Endometrial microvascular endothelial cells (primary cell): ENCODE measurements around the gene PLCG2. TPM values are rescaled to one million over a fixed set of nuclear protein-coding genes. Genes with fewer than 3 reads are reported as not detected.

Source experiments
- in situ Hi-C: cut with HindIII; loops from 2 replicates; pipeline ENCODE4 v1.10.0; 2017; ENCODE audit warnings: low sequenced_read_pairs, low pct_unique_long_range_greater_than_20kb; ENCODE audit errors: inconsistent ontology term
- total RNA-seq: library from RNA; depleted of rRNA; stranded (reverse); fragments of >200 nt; gene quantifications from one replicate; pipeline ENCODE4 v1.2.3, GENCODE V29; 2015; ENCODE audit errors: inconsistent ontology term

The PLCG2 gene
- total RNA-seq, 1 donor from 2014 or later, result 32.1 TPM

DNA sequence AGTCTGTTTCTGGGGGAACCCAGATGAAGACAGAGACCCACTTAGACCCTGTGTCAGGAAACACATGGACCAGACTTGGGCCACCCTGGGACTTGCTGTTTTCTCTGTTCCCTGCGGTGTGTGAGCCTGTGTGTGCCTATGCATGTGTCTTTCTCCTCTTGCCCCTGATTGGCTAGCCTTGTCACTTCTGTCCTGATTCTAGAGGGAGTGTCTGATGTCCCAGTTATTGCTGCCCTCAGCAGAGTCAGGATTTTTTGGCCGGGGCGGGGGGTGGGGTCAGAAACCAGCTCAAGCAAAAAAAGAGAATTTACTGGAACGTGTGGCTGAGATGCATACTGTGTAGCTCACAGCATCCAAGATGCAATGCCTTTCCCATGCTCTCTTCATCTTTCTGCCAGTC is 30.5 kb downstream of the PLCG2 start:
- in situ Hi-C loops, result no loop called here

DNA sequence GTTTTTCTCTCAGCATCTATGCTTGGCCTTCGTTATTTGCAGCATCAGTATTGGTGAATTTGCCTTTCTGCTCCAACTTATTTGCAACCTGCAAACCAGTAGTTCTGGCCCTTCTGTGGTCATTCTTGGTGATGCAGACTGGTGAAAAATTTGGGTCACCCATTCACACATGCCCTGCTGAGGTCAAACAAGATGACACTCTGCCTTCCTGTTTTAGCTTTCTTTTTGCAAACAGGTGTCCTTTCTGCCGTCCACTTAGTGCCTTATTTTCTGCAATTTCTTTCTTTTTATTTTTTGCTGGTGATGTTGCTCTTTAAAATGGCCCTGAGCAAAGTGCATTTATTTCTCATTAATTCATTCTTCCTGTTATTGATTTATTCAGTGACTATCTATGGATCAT is 31.3 kb downstream of the PLCG2 start:
- in situ Hi-C loops, result no loop called here

DNA sequence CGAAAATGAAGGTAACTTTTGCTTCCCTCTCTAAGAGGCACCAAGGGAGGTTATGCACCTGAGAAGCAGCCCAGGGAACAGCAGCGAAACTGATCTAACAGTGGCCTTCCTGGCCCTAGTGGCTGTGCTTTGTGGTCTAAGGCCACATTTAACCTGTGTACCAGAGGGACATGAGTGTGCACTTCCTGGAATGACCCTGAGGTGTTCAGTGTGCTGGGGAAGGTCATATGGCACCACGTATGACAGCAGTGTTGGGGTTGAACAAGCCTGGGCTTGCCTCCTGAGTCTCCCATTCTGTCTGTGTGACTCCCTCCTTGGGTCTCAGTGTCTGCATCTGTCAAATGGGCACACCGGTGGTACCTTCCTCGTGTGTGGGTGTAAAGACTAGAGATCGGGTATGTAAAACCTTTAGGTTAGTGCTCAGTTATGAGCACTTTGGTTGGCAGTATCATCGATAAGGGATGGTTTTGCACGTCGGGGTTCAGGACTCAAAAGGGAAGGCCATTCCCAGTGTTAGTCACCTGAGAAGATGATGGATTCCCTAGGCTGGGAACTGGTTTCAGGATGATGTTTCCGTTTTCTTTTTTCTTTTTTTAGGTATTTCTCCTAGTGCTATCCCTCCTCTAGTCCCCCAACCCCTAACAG is 31.9 kb downstream of the PLCG2 start:
- in situ Hi-C loops, result no loop called here

DNA sequence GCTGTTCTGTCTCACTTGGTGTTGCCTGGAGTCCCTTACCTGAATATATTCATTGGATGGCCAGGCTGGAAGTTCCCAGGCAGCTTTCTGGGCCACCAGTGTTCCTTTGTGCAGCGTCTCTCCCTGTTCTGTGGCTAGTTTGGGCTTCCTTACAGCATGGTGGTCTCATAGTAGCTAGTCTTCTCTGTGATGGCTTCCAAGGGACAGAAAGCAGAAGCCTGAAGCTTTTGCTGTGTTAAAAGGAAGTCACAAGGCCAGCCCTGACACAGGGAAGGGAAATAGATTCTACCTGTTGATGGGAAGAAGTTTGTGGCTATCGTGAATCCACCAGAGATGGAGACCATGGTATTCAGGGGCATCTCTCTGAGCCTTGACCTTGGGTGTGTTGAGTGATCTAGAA is 34.6 kb downstream of the PLCG2 start:
- in situ Hi-C loops, result no loop called here

DNA sequence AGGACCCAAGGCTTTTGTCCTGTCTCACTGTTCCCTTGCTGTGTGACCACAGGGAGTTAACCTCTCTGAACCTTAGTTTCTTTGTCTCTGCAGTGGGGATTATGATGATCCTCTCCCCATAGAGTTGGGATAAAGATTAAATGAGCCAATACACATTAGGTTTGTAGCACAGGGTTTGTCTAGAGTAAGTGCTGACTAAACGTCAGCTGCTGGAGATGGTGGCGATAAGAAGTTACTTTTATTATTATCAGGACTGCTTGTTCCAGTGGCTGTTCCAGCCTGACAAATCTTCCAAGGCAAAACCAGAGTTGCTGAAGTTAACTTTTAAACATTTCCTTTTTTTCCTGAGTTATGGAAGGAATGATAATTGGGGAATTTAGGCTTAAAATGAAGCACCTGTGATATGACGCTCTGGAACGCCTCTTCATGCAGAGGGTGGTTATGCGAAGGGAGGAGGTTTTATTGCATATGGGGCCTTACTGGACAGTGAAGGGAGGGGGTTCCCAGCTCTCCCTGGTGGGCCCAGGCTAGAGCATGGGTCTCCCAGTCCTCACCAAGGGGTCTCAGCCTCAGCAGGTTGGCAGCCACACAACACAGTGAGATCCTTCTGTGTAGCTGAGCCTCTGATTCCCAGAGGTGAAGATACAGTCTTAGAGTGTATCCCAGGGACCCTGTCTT is 35.8 kb downstream of the PLCG2 start:
- in situ Hi-C loops, result no loop called here

DNA sequence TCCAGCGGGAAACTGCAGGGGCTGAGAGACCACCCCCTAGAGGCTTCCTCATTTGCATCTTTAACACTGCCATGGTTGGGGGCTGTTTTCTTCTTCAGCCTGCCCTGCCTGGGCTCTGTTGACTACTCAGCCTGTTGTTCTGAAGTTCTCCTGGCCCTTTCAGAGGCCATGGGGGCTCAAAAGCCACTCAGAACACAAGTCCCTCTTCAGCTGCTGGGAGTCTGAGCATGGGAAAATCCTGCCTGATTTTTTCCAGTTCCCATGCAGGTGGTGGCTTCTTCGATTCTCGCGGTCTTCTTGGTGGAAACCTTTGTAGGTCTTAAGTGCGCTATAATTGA is 36.3 kb downstream of the PLCG2 start:
- in situ Hi-C loops, result no loop called here

DNA sequence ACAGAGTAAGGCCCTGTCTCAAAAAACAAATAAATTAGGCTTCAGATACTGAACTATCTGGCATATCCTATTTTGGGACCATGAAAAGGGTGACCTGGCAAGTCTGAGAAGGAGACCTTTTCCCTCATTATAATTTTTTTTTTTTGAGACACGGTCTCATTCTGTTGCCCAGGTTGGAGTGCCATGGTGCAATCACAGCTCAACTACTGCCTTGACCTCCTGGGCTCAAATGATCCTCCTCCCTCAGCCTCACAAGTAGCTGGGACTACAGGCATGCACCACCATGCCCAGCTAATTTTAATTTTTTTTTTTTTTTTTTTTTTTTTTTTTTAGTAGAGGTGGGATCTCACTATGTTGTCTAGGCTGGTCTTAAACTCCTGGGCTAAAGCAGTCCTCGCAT is 37.3 kb downstream of the PLCG2 start:
- in situ Hi-C loops, result no loop called here

DNA sequence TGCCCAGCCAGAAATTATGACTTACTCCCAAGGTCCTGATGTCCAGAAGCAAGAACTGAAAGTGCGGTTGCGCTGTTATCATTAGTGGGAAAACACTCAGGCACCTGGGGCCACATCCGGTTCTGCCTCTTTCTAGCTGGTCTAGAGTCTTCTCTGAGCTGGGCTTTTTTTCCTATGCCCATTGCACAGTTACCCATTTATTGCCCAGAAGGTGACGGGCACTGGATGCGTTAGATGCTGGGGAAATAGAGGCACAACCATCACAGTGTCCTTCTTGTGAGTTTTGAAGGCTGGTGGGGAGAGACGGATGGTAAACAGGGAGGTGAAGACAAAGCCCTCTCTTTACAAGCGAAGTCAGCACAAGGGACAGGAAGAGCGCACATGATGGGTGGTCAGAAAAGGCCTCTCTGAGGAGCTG is 37.7 kb downstream of the PLCG2 start:
- in situ Hi-C loops, result no loop called here

DNA sequence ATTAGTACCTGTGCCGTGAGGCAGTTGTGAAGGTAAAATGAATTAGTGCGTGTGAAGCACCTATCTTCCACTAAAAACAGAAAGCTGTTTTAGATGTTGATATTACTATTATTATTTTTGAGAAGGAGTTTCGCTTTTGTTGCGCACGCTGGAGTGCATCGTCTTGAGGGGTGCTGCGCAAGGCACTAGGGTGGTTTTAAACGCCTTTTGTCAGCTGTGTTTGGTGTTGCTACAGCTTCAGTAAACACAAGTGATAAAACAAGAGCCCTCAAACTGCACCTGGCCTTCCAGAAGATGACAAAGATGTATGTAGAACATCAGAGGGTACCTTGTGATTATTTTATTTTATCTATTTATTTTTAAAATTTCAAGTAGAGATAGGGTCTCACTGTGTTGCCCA is 38.2 kb downstream of the PLCG2 start:
- in situ Hi-C loops, result no loop called here

DNA sequence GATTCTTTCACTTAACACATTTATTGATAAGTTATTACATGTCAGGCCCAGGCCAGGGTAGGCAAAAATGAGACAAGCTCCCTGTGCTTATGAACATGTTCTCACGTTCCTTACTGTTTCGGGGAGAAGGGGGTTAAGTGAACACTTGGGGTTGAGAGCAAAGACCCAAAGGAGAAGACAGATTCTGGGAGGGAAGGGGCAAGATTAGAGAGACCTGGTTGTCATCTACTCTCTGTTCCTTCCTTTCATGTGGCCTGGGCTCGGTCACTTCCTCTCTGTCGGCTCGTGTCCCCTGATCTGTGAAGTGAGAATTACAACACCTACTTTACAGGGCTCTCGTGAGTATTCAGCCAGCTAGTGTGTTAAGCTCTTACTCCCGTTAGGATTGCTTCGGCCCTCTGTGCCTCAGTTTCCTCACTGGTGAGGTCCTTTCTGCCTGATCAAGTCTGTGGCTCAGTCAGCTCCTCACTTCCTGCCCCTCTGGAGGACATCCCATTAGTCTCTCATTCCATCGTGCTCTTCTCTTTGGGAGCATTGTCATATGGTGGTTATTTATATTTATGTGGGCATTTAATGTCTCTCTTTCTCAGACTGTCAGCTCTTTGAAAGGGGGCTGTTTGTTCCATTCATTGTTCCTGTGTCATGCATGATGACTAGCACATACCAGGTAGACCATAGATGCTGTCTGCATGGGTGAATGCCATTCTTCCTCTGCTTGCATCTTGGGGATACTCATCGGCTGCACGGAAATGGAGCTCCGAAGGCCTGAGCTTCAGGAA is 38.9 kb downstream of the PLCG2 start:
- in situ Hi-C loops, result no loop called here

DNA sequence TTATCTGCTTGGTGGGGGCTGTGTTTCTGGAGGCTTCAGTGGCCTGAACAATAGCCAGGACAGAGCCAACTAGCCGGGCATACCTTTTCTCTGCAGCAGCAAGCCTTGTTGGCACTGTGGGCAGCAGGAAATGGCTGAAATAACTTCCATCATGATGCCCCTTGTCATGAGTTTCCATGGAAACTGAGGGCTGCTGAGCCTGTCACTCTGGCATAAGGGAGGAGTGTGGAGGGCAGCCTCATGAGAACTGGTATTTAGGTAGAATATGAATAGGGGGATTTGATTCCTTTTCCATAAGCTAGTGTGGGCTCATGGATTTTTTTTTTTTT is 39.4 kb downstream of the PLCG2 start:
- in situ Hi-C loops, result no loop called here

DNA sequence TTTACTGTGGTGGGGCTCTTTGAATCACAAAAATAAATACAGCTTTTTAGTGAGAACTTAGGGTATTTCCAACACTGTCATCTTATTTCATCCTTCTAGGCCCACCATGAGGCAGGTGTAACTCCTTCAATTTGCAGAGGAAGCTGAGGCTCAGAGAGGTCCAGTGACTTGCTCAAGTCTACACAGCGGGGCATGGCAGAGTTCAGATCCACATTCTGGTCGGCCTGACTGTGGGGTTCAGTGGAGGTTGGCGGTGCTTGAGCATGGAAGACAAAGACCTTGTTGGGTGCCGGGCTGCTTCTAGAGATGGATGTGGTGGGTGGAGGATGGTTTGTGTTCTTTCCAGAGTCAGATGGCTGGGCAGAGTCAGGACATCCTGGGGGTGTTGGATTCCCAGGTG is 39.8 kb downstream of the PLCG2 start:
- in situ Hi-C loops, result no loop called here

DNA sequence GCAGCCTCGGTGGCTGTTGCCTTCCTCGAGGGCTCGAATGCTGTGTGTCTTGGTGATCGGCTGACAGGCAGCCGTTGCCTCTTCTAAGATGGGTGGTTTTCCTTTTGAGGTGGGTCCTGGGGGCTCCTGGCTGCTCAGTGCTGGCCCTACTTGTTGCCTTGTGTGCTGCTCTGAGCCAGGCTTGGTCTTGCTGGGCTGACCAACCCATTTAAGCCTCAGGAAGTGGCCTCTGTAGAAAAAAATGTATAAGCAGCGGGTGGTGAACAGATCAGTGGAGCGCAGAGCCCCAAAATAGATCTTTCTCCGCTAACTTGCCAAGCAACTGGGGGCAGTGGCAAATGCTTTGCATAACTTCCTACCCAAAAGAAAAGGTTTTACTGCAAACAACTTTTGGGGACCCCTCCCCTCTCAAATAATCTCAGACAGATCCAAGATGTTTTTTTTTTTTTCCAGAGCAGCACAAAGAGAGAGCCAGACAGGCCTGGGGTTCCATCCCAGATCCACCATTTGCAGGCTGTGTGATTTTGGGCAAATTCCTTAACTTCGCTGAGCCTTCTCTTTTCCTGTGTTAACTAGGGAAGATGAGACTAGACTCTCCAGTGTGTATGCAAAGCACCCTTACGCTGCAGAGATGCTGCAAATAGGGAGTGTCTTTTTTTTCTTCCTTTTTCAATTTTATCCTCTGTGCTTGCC is 42.5 kb downstream of the PLCG2 start:
- in situ Hi-C loops, result no loop called here

DNA sequence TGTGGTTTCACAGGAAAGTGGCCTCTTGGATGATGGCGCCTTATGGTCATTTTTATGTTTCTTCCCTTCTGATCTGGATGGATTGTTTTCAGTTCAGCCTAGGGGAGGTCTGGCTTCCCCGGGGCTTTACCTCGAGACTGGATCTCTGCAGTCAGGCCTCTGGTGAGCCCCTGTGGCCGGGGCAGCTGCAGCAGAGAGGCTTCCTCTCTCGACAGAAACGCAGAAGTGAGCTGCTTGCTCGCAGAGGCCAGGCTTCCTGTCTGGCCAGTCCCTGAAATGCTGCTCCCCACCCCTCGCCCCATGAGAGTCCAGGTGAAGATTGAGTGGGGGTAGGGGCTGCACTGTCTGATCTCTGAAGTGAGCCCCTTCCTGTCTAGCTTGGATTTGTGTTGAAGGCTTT is 44.0 kb downstream of the PLCG2 start:
- in situ Hi-C loops, result no loop called here

DNA sequence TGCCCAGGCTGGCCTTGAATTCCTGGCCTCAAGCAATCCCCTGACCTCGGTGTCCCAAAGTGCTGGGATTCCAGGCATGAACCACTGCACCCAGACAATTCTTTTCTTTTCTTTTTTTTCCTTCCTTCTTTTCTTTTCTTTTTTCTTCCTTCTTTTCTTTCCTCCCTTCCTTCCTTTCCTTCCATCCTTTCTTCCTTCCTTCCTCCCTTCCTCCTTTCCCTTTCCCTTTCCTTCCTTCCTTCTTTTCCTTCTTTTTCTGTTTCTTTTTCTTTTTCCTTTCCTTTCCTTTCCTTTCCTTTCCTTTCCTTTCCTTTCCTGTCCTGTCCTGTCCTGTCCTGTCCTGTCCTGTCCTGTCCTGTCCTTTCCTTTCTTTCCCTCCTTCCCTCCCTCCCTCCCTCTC is 44.6 kb downstream of the PLCG2 start:
- in situ Hi-C loops, result no loop called here

DNA sequence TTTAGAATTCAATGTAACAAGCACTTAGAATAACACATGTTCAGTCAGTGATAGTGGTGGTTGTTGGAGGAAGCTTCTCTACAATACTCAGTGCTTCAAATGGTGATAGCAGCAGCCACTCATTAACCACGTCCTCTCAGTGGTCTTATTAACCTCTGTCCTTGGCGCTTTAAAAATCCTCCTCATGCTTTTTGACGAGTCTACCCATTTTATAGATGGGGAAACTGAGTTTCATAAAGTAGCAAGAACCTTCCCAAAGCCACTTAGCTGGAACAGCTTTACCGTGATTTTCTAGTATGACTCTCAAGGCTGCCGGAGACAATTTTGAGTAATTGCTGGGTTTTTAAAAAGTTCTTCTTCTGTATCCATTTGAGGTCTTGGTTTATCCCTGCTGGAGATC is 47.4 kb downstream of the PLCG2 start:
- in situ Hi-C loops, result no loop called here

DNA sequence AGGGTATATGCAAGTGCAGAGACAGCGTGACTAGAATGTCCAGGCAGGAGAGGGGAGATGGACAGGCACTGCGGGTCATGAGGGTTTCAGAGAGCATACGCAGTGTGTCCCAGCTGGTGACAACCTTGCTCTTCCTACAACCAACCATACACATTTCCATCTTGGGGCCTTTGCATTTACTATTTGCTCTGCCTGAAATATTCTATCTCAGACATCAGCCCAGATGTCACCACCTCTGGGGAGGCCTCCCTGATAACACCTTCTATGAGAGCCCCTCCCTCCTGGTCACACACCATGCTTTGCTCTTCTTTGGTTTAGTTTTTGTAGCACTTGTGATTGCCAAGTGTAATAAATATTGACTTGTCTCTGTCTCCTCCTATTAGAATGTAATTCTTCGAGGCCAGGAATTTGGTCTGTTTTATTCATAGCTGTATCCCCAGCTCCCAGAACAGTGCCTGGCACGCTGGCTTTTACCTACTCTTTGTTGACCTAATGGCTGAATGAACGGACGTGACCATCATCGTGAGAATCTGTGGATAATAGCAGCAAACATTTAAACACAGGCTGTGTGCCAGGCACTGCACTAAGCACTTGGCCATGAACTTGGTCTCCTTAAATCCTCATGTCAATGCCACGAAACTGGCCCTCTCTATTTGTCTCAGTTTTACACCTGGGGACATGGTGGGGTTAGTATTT is 51.9 kb downstream of the PLCG2 start:
- in situ Hi-C loops, result no loop called here

DNA sequence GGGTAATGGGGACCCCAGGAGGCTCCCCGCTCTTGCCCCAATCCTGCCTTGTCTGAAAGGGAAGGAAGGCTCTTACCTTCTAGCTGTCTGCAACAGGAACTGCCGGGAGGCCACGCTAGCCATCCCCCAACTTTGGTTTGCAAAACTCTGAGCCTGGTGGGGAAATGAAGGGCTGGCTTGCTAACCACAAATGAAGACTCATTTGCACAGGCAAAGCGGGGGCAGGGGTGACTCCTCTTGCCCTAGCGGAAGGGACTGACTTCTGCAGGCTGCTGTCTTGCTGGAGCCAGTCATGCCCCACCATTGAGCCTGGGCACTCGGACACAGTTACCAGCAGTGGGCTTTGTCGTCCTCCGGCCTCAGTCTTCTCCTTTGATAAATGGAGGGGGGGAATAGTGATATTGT is 52.6 kb downstream of the PLCG2 start:
- in situ Hi-C loops, result no loop called here

DNA sequence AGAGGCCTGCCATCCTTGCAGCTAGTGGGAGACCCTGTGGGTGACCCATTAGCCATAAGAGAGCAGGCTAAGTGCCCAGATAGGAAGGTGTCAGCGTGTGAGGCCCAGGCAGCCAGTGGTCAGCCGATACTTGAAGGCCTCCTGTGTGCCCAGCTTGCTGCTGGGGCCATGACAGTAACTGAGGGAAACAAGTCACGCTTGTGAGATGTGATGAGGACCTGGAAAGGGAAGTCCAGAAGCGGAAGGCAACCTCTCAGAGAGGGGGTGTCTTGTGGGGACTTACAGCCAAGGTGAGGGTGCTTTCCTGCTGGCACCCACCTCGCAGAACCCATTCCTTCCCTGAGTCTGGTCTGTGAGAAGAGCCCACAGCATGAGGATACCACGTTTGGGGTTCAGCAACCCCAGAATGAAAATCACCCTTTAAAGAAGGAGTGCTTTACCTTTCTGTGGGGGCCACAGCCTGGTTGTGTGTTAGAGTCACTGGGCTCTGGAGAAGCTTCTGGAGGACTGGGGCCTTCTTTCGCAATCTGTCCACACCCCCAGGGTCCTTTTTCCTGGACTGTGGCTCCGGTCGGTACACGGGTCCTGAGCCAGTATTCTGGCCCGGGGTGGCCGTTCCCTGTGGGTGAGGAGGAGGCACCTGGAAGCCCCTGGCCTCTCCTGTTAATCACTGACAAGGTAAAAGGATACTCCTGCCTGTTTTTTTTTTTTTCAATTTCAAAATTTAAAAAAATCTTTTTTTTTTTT is 53.9 kb downstream of the PLCG2 start:
- in situ Hi-C loops, result no loop called here
